ENCODE data around the gene RAP1GAP.

Gene RAP1GAP

DNA sequence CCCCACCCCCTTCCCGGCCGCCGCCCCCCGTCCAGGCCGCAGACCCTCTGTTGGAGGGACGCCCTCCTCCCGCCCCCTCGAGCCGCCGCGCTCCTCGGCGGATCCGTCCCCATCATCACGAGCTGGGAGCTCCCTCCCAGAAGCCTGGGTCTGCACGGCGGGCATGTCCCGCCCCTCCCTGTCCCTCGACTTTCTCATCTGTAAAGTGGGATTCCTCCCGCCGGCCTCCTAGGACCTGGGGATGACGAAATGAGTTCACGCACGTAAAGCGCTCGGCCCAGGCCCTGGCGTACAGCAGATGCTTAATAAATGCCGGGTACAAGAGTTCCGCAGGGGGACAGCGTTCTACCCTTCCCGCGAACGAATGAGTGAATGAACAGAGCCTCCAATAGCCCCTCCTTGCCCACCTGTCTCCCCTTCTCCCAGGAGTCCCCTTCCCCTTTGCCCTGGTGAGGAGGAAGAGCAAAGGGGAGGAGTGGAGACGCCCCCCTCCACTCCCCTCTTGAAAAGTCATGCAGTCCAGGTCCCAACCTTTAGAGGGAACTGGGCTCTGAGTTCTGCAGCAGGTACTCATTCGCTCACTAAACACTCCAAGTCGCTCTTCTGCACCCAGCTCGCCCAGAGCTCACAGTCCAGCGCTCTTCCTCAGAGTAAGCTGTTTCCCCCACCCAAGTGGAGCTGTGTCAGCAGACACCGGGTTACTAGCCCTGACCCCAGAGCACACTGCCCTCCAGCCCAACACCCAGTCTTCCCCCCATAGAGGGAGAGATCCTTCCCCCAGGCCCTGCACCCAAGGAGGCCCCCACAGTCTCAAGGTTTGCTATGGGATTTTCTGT lies 16.8 kb downstream of the RAP1GAP start:
- in situ Hi-C loops (cut with MboI; ENCODE audit: low sequenced_read_pairs, unreplicated experiment): no loop called here
- TF ChIP-seq, protein P1, sequence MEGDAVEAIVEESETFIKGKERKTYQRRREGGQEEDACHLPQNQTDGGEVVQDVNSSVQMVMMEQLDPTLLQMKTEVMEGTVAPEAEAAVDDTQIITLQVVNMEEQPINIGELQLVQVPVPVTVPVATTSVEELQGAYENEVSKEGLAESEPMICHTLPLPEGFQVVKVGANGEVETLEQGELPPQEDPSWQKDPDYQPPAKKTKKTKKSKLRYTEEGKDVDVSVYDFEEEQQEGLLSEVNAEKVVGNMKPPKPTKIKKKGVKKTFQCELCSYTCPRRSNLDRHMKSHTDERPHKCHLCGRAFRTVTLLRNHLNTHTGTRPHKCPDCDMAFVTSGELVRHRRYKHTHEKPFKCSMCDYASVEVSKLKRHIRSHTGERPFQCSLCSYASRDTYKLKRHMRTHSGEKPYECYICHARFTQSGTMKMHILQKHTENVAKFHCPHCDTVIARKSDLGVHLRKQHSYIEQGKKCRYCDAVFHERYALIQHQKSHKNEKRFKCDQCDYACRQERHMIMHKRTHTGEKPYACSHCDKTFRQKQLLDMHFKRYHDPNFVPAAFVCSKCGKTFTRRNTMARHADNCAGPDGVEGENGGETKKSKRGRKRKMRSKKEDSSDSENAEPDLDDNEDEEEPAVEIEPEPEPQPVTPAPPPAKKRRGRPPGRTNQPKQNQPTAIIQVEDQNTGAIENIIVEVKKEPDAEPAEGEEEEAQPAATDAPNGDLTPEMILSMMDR (IDR thresholded peaks at IDR 0.05; ENCODE audit: borderline replicate concordance, control extremely low read depth, extremely low read depth, insufficient read depth, missing control alignments): no peak
- DNase-seq (ENCODE audit: low spot score): no peak

DNA sequence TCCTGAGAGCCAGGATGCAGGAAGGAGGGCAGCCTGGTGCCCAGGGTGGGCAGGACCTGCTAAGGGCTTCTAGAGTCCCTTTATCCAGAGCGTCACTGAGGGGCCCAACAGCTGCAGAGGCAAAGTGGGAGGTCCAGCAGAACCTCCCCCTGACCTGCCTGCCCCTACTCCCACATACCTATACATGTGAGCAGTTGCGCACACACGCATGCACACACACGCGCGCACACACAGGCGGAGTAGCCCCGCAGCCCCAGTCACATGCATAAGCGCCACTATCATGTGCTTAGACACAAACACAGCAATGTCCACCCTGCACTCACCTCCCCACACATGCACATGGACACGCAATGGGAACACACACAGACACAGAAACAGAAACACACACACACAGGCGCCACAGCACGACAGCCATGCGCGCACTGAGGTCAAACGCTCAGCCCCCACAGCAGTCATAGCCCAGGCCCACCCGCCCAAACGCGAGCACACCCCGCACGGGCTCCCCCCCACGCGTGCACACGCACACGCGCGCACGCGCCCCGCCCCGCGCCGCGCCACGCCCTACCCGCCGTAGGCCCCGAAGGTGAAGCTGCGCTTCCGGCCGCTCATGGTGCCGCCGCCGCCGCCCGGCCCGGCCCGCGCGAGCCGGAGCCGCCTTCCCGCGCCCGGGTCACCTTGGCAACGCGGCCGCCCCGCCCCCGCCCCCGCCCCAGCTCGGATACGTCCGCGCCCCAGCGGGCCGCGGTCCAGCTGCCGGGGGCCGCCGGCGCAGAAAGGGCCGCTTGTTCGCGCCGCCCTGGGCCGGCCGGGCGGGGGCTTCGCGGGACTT lies 17.7 kb downstream of the RAP1GAP start:
- peak; percentile 79 for DNase-seq (ENCODE audit: low spot score)
- in situ Hi-C loops (cut with MboI; ENCODE audit: low sequenced_read_pairs, unreplicated experiment): no loop called here

GRCh38 chr1:21650400-21650799 lies 18.8 kb downstream of the RAP1GAP start:
- TF ChIP-seq, protein P1 (IDR thresholded peaks at IDR 0.05; ENCODE audit: borderline replicate concordance, control extremely low read depth, extremely low read depth, insufficient read depth, missing control alignments): no peak
- in situ Hi-C loops (cut with MboI; ENCODE audit: low sequenced_read_pairs, unreplicated experiment): no loop called here
- no peak for DNase-seq (ENCODE audit: low spot score)

More for the DNA sequence above, 17.7 kb downstream of the RAP1GAP start:
- TF ChIP-seq, protein P1 (IDR thresholded peaks at IDR 0.05; ENCODE audit: borderline replicate concordance, control extremely low read depth, extremely low read depth, insufficient read depth, missing control alignments): no peak

DNA sequence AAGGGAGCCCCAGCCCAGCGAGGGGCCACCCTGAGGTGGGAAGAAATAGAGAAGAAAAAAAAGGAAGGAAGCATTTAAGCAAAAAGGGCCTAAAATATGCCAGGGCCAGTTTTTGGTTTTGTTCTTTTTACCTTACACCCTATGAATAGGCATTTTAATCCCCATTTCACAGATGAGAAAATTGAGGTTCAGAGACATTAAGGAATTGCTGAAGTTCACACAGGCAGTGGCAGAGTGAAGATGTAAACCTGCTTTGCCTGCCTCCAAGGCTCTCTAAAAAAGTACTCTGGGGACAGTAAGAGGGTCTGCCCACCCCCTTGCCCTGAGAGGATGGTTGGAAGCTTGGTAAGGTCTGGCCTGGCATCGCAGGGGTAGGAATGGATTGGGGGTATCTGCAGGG lies 19.8 kb downstream of the RAP1GAP start:
- TF ChIP-seq, protein P1 (IDR thresholded peaks at IDR 0.05; ENCODE audit: borderline replicate concordance, control extremely low read depth, extremely low read depth, insufficient read depth, missing control alignments): no peak
- in situ Hi-C loops (cut with MboI; ENCODE audit: low sequenced_read_pairs, unreplicated experiment): no loop called here
- DNase-seq (ENCODE audit: low spot score): no peak

- in situ Hi-C loops (cut with MboI; ENCODE audit: low sequenced_read_pairs, unreplicated experiment): no loop called here
Observed at GRCh38 chr1:21648791-21649190, 20.4 kb downstream of the RAP1GAP start.

GRCh38 chr1:21648352-21648730 lies 20.8 kb downstream of the RAP1GAP start:
- no peak for DNase-seq (ENCODE audit: low spot score)
- TF ChIP-seq, protein P1 (IDR thresholded peaks at IDR 0.05; ENCODE audit: borderline replicate concordance, control extremely low read depth, extremely low read depth, insufficient read depth, missing control alignments): no peak
- in situ Hi-C loops (cut with MboI; ENCODE audit: low sequenced_read_pairs, unreplicated experiment): no loop called here

More at GRCh38 chr1:21648791-21649190, 20.4 kb downstream of the RAP1GAP start:
- TF ChIP-seq, protein P1 (IDR thresholded peaks at IDR 0.05; ENCODE audit: borderline replicate concordance, control extremely low read depth, extremely low read depth, insufficient read depth, missing control alignments): no peak
- no peak for DNase-seq (ENCODE audit: low spot score)
